GM20000 (cell line): ENCODE data around the gene SPRING1.

Experiments used
- DNase-seq: peaks from one replicate; pipeline ENCODE4 v3.0.0; 2012; ENCODE audit warnings: low spot score
- CTCF ChIP-seq: IDR thresholded peaks from 2 replicates; pipeline ENCODE4 v1.5.1; 2012; ENCODE audit warnings: mild to moderate bottlenecking, control low read depth; ENCODE audit errors: extremely low read depth, missing control alignments

SPRING1 gene

GRCh38 chr12:116739381-116739887 is 1.6 kb upstream of the SPRING1 start:
- DNase-seq = no peak
- TF ChIP-seq CTCF = no peak

GRCh38 chr12:116736962-116737773 is 701 bp downstream of the SPRING1 start:
- TF ChIP-seq CTCF = no peak

GRCh38 chr12:116735951-116736599 is 1.8 kb downstream of the SPRING1 start:
- no peak for DNase-seq
- no peak for TF ChIP-seq CTCF

More at GRCh38 chr12:116736962-116737773, 701 bp downstream of the SPRING1 start:
- no peak for DNase-seq

GRCh38 chr12:116735084-116735483 is 2.8 kb downstream of the SPRING1 start:
- no peak for TF ChIP-seq CTCF
- DNase-seq = no peak

GRCh38 chr12:116734156-116734768 is 3.6 kb downstream of the SPRING1 start:
- no peak for DNase-seq
- TF ChIP-seq CTCF = no peak

- TF ChIP-seq CTCF = no peak
Observed at GRCh38 chr12:116731801-116732200, 6.1 kb downstream of the SPRING1 start.

GRCh38 chr12:116727891-116728290 is 10.0 kb downstream of the SPRING1 start:
- no peak for DNase-seq
- no peak for TF ChIP-seq CTCF

More at GRCh38 chr12:116731801-116732200, 6.1 kb downstream of the SPRING1 start:
- no peak for DNase-seq
